GM12874 (cell line): ENCODE data around the gene UBE3D.

Experiments
- TF ChIP-seq, protein P1 (sequence below): IDR thresholded peaks from 2 replicates; pipeline ENCODE4 v1.5.1; 2011; ENCODE audit warnings: low read depth, mild to moderate bottlenecking, control low read depth, low read length, moderate library complexity; ENCODE audit not compliant: insufficient read depth

Gene UBE3D

DNA sequence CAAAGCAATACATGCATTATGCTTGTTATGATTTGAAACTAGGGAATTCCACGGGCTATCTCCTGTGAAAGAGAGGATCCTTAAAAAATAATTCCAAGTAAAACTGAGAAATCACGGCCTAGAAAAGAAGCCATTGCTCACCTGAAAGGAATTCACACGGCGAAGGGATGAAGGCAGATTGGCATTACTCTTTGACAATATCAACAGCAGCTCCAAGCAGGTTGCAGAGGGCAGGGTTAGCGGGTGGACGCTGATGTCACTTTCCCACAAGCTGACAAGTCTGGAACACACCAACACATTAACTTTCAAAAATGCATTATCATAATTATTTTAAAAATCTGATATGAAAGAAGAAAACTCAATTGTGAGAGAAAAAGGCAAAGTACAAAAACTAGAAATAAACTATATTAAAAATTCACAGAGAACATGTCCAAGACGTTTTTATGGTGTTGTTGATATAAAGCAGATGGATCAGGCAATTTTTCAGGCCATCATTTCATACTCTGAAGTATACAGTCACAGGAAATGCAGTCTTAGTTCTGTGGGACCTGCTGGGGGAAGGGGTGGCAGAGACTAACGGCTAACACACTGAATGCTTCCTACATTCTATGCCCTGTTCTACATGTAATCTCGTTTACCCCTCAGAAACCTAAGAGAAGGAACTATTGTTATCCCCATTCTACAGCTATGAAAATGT, 108.3 kb downstream of the UBE3D start:
- TF ChIP-seq, protein P1, sequence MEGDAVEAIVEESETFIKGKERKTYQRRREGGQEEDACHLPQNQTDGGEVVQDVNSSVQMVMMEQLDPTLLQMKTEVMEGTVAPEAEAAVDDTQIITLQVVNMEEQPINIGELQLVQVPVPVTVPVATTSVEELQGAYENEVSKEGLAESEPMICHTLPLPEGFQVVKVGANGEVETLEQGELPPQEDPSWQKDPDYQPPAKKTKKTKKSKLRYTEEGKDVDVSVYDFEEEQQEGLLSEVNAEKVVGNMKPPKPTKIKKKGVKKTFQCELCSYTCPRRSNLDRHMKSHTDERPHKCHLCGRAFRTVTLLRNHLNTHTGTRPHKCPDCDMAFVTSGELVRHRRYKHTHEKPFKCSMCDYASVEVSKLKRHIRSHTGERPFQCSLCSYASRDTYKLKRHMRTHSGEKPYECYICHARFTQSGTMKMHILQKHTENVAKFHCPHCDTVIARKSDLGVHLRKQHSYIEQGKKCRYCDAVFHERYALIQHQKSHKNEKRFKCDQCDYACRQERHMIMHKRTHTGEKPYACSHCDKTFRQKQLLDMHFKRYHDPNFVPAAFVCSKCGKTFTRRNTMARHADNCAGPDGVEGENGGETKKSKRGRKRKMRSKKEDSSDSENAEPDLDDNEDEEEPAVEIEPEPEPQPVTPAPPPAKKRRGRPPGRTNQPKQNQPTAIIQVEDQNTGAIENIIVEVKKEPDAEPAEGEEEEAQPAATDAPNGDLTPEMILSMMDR, result no peak

DNA sequence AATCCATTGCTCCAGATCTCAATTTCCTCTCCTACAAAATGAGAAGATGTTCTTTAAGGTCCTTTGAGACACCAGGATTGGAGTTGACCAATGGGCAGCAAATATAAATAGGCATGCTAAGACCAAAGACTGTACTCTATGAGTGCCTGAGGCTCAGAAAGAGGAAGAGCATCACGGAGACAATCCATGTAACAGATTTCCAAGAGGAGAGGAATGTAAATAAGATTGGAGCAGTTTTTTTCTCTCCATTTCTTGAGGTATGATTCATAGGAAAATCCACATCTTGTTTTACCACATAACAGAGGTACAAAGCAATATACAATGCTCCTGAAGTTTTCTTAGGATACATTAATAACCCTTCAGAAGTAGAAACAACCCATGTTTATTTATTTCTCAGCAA, 109.8 kb downstream of the UBE3D start:
- TF ChIP-seq, protein P1, result no peak

DNA sequence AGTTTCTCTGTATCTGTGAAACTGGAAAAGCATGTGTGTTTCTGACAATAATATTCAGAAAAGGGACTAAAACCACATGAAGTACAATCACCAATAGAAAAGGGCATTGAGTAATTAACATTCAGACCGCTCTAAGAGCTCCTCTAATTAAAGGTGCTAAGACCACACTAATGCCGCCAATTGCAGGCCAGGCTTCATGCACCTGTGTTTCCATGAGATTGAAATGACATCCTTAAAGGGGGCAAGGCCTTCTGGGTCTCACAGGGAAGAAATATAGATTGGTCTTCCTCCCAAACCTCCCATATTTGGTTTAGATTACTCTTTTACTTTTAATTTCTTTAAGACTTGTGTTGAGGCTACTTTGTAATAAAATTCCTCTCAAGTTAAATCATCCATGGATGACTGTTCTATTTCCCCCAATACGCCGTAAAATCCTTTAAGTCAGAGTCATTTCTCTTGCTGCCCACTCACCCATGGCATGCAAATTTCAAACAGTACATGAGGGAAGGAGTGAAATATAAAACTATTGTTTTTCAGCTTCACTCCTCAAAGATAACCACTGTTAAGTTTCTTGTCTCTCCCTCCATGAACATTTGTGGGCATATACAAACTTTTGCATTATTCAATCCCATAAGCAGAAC, 110.6 kb downstream of the UBE3D start:
- TF ChIP-seq, protein P1, result no peak

DNA sequence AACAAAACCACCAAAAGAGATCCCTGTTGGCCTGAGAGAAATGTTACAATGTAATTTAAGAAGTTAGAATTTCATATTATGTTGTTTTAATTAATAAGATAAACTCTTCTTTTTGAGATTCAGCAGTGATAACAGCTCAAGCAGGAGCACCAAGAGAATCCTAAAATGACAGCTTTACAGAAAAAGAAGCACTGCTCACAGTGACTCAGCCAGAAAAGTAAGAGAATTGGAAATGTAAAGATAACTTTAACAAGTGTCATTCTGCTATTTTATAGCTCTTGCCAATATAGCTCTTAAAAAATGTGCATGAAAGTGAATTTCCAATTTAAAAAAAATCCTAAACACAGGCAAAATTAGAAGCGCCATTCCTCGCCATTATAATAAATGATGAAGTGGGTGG, 111.3 kb downstream of the UBE3D start:
- TF ChIP-seq, protein P1, result no peak

DNA sequence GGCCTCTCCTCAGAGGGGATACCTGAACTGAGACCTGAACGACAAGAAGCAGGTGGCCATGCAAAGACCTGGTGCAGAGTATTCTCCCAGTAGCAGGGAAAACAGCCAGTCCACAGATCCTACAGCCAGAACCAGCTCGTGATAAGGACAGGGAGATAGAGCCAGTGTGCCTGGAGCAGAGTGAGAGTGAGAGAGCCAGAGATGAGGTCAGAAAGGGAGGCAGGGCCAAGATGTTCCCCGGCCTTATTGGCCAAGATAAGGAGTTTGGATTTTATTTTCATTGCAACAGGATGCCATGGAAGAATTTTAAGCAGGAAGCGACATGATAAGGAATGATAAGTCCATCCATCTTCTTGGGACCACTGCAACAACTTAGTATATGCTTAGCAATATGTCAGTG, 111.8 kb downstream of the UBE3D start:
- TF ChIP-seq, protein P1, result no peak

DNA sequence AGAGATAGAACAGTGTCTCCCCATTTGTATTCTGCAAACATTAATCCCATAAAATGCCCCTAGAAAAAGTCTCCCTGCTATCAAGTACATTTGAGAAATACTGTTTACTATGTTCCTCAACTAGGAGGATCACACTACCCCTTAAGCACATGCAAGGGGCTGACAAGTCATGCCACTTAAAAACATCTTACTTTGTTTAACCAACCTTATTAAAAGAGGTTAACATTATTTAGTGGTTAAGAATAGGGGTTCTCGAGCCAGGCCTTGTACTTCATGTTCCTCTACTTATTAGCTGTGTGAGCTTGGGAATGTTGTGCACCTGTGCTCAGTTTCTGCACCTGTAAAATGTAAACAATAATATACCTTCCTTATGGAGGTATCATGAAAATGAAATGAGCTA, 113.7 kb downstream of the UBE3D start:
- TF ChIP-seq, protein P1, result no peak

DNA sequence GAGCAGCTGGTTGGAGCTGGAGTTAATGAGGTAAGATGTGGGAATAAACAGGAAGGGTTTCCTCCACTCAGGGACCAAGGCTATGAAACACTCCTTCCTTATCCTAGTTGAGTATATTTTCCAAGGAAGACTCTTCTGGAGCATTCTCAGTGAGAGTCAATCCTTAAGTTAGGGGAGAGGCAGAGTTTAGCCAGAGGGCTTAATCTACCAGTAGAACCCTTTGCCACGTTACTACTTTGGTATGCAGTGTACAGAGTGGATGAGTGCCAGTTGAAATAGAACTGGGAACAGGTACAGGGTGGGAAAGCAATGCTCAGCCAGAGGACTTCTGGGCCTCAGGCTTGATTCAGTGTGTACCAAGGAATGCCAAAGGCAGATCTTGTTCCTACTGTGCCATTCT, 114.3 kb downstream of the UBE3D start:
- TF ChIP-seq, protein P1, result no peak
